GM21367 (cell line): ENCODE results near the gene RHBDD1.
"Not testable (repeated sequence)": the region's sequence is repeated elsewhere in the genome, so short reads cannot be mapped to it uniquely, and the experiment has no call there.

ENCODE experiments used
- ATAC-seq: cut with Tn5 transposase; IDR thresholded peaks from one replicate; pipeline ENCODE4 v1.9.1; 2021; ENCODE audit not compliant: unreplicated experiment

The RHBDD1 gene

GRCh38 chr2:226799211-226799975, 36.5 kb upstream of the RHBDD1 start, which contains the start of gene IRS1:
Gene IRS1 (minus strand): TSS chr2:226799820. CDS start chr2:226798738, 1,082 bp downstream.
- peak; percentile 30 for ATAC-seq

DNA sequence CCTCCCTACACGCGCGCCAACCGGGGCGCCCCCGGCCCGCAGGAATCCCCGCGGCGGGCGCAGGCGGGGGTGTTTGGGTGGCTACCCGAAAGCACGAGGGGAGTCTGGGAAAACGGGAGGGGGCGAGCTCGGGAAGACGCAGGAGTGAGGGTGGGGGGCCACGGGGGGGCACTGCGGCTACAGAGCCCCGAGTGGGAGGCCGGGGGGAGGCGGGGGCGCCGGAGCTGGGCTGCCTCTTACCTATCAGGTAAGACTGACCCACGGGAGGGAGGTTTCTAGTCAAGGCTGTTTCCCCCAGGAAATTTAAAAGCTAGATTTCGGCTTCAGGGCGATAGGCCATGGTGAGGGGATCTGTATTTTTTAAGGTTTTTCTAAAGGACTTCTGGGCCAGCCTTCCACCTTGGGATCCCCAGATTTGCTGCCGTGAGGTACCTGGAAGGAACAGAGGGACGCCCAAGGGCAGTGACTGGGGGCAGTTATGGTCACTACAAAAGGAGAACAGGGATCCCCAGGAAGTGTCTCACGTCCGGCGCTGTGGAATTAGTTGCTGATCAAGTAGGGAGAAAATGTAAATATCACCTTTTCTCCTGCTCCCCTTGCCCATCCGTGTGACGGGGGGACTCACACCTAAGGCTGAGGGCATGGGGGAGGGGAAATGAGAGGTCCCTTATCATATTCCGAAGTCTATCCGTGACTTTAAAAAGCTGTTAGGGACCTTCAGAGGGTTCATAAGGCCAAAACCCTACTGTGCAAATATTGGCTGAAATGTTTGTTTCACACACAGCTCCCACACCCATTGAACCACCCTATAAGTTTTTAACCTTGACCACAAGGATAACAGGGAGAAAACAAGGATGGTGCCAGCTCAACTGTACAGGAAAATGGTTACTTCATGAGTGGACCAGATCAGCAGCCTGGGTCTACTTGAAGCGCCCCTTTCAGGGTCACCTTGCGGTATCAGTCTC, 35.6 kb upstream of the RHBDD1 start:
- ATAC-seq: no peak

DNA sequence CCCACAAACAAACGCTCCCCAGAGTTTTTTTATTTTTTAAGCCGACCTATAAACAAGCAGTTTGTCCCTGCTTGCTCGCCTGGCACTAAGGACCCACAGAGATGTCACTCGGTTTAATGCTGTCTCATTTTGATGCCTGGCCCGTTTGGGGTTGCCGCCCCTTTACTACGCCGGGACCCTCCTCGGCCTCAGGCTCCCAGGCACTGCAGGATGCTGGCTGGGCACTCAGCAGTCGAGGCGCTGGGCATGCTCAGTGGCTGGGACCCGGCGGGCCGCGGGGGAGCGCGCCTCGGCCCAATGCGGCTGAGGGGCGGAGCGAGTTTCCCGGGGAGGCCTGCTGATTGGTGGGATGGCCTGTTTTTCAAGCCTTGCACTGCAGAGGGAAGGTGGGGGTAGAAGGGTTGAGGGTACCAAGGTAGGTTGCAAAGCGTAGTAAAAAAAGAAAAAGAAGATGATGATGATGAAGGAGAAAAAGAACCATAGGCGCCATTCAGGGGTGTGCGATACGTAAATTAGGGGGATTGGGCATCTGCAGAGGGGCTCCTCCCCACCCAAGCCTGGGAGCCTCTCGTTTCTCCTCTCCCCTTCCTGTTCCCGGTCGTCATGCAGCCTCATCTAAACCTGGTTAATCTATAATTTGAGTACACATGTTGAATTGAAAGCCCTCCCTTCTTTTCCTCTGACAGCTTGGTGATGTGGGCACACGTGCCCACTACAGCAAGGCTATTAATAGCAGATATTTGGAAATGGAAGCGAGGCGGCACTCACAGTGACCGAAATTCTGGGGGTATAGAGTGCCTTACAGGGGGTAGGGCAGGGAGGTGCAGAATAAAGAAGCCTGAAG, 34.7 kb upstream of the RHBDD1 start:
- ATAC-seq: peak; percentile 80

DNA sequence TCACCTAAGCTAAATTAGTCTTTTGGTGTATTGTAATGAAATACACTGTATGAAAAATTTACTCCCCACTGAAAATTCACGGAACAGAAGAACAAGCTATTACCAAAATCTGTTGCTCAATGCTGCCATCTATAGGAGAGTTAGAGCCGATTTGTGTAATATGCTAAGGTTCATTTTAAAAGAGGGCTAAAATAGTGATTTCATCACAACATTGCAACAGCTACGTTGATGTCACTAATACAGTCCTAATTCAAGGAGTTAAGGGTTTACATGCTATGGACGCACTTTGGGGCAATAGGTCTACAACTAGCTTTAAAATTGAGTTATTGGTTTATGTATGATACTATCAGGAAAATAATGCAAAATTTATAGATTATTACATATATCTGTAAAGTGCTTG, 33.3 kb upstream of the RHBDD1 start:
- no peak for ATAC-seq

DNA sequence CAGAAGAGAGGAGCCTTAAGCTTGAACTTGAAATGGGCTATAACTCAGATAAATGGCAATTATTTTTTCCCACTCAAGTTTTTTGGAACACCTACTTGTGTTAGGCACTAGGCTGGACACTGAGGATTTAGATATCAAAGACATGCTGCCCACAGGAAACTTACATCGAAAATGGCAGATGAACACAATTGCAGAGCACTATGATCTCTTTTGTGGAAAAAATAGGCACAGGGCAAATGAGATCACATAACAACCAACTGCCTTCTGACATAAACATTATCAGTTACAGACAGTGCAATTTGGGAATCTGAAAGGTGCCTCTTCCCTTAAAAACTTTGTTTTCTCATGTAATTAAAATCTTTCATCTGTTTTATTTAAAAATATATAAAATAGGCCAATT, 32.4 kb upstream of the RHBDD1 start:
- ATAC-seq: no peak

- ATAC-seq: peak; percentile 72
Observed at GRCh38 chr2:226813148-226813701, 22.6 kb upstream of the RHBDD1 start.

- no peak for ATAC-seq
Observed at GRCh38 chr2:226818930-226819329, 16.9 kb upstream of the RHBDD1 start.

DNA sequence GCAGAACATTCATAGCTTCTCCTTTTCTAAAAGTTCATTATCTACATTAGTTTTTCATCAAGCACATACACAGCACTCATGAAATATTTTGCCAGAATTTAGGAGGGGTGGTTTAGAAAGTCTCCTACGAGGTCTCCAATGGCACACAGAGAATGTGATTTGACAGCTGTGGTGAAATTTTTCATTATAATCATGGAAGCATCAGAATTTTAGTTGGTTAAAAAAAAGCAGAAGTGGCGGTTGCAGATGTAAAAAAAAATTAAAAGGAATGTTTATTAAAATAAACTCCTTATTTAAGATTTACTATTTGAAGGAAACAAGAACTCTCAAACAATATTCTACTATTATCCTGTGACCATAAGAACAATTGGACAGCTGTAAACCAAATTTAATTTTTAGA, 10.8 kb upstream of the RHBDD1 start:
- no peak for ATAC-seq

DNA sequence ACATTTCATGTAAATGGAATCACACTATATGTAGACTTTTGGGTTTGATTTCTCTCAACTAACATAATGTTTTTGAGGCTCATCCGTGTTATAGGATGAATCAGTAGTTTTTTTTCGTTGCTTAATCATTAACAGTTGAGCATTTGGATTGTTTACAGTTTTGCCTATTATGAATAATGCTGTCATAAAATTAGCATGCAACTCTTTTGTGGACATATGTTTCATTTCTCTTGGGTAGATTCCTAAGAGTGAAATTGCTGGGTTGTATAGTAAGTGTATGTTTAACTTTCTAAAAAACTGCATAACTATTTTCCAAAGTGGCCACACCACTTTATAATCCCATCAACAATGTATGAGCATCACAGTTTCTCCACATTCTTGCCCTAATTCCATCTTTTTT, 7.7 kb upstream of the RHBDD1 start:
- no peak for ATAC-seq

DNA sequence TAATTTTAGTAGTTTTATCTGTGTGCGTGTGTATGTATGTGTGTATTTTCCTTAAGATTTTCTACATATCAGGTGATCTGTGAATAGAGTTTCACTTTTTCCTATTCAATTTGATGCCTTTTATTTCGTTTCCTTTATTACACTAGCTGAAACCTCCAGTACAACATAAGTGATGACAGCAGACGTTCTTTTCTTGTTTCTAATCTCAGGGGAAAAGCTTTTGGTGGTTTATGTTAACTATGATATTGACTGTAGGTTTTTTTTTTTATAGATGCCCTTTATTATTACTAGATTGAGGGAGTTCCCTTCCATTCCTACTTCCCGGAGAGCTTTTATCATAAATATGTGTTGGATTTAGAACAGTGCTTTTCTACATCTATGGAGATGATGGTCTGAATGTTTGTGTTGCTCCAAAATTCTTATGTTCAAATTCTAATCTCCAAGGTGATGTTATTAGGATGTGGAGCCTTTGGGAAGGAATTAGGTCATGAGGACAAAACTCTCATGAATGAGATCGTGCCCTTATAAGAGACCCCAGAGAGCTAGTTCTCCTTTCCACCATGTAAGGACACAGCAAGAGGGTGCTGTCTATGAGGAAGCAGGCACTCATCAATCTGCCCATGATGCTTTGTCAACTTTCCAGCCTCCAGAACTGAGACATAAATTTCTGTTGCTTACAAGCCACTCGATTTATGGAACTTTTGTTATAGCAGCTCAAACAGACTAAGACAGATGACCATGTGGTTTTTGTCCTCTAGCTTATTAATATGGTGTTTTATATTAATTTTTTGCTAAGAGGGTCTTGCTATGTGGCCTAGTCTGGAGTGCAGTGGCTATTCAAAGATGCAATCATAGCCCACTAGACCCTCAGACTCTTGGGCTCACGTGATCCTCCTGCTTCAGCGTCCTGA, 5.9 kb upstream of the RHBDD1 start:
- ATAC-seq: no peak

DNA sequence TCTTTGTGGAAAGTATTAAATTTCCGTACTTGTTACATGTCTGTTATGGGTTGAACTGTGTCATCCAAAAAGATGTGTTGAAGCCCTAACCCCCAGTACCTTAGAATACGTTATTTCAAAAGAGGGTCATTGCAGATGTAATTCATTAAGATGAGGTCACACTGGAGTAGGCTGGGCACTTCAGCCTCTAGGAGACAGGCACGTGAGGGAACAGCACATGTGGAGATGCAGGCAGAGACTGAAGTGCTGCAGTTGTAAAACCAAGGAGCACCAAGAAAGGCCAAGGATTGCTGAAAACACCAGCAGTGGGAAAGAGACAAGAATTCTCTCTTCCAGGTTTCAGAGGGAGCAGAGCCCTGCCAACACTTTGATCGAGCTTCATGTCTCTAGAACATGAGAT, 4.6 kb upstream of the RHBDD1 start:
- ATAC-seq: no peak

DNA sequence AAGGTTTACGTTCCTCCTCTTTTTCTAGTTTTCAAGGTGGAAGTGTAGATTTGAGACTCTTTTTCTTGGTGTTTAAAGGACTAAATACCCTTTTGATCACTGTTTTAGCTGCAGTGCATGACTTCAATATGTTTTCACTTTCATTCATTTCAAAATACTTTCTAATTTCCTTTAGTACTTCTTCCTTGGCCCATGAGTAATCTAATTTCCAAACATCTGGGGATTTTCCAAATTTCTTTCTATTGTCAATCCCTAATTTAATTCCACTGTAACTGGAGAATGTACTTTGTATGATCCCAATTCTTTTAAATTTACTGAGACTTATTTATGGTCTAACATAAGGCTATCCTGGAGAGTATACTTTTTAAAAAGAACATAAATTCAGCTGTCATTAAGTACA, 3.8 kb upstream of the RHBDD1 start:
- ATAC-seq: no peak

DNA sequence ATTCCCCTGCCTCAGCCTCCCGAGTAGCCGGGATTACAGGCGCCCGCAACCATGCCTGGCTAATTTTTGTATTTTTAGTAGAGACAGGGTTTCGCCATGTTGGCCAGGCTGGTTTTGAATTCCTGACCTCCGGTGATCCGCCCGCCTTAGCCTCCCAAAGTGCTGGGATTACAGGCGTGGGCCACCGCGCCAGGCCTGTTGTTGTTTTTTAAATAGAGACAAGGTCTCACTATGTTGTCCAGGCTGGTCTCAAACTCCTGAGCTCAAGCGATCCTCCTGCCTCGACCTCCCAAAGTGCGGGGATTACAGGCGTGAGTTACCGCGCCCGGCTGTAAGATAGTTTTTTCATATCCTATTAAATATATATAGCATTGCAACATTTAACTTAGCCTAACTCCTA, 974 bp upstream of the RHBDD1 start:
- not testable (repeated sequence) for ATAC-seq

DNA sequence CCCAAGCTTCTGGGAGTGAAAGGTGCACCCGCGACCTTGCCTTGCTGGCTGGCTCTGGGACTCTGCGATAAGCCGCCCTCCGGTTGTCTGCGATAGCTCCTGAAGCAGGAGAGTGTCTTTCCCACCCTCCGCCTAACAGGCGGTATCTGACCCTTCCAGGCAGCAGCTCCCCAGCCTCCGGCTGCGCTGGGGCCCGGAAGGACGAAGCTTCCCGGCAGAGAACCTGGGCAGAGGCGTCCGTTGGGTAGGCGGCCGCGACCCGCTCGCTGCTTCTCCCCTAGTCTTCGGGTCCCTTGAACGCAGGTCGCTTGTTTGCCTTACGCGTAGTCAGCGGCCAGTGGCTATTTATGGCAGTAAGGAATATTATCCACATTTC, 446 bp upstream of the RHBDD1 start:
- peak; percentile 4 for ATAC-seq

GRCh38 chr2:226836548-226836885, 663 bp downstream of the RHBDD1 start:
- peak; percentile 3 for ATAC-seq

- ATAC-seq: no peak
Observed at GRCh38 chr2:226837334-226837733, 1.5 kb downstream of the RHBDD1 start.

DNA sequence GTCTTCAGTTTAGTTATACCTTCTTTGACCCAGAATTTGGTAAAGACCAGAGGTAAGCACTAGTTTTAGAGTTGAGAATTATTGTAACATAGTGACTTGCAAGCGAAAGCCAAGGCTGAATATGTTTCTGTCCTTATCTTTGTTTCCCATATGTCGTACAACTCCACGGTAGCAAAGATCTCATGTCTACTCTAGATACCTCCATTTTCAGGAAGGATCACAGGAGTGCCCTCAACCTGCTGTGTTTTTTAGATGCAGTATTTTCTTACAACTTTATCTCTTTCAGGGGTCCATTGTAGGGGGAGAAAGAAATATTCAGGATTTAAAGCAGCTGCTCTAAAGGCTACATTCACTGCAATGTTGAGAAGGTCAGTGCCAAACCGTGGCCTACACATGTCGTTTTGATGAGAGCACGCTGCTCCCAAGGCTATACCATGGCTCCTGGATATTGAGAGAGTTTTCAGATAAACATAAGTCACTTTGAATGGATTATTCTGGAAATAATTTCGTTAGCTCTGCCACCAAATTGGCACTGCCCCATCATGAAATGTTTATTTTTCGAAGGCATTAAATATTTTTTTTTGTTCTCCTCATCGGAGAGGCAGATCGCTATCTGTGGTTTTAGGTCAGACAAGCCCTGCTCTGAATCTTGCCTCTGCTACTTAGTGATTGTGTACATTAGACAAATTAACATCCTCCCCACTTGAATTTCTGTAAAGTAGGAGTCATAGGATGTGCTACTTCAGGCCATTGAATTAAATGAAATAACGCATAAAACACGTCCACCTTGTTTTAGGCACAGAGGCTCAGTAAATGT, 2.1 kb downstream of the RHBDD1 start:
- ATAC-seq: no peak

DNA sequence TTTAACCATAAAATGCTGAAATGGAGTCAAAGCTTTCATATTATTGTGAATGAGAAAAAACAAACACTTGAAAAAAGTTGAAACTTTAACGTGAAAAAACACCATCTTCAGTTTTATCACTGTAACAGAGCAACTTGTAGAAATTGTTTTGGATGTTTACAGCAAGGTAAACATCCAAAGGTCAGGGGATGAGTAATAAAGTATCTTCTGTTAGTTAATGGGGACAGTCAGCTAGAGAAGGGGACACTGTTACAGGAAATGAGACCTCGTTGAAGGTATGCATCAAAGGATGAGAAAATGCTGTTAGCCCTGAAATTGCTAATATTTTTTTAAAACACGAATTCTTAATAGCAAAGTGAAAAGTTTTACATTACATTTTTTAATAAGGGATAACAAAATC, 2.9 kb downstream of the RHBDD1 start:
- no peak for ATAC-seq

DNA sequence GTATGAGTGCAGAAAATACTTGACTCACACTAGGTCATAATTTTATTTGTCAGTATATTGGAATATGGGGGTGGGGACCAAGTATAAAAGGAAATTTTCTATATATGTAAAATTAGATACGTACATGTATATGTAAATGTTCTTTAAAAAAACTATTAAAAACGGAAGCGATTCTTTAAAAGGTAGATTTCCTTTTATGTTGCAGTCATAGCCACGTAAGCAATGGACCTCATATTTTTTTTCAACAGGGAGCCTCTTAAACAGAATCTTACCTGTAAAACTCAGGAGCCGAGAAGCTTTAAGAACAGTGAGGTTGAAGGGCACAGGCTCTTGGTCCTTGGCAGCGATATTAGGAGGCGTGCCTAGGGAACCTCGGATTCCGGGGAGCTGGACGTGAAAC, 3.3 kb downstream of the RHBDD1 start:
- ATAC-seq: no peak
